Measurements from ENCODE around the gene ESYT3.
"Not testable (repeated sequence)": the region's sequence is repeated elsewhere in the genome, so short reads cannot be mapped to it uniquely, and the experiment has no call there.

- TF ChIP-seq, protein P1, sequence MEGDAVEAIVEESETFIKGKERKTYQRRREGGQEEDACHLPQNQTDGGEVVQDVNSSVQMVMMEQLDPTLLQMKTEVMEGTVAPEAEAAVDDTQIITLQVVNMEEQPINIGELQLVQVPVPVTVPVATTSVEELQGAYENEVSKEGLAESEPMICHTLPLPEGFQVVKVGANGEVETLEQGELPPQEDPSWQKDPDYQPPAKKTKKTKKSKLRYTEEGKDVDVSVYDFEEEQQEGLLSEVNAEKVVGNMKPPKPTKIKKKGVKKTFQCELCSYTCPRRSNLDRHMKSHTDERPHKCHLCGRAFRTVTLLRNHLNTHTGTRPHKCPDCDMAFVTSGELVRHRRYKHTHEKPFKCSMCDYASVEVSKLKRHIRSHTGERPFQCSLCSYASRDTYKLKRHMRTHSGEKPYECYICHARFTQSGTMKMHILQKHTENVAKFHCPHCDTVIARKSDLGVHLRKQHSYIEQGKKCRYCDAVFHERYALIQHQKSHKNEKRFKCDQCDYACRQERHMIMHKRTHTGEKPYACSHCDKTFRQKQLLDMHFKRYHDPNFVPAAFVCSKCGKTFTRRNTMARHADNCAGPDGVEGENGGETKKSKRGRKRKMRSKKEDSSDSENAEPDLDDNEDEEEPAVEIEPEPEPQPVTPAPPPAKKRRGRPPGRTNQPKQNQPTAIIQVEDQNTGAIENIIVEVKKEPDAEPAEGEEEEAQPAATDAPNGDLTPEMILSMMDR (conservative IDR thresholded peaks at IDR 0.05; ENCODE audit: low read depth, low read length): not testable (repeated sequence)
- TF ChIP-seq EZH2 (IDR thresholded peaks at IDR 0.05; ENCODE audit: borderline replicate concordance, low read depth, low read length, poor library complexity, severe bottlenecking): not testable (repeated sequence)
Observed at GRCh38 chr3:138484672-138485071, 50.3 kb downstream of the ESYT3 start.

Data from A673 (cell line).